HepG2 (cell line): ENCODE data around the gene MRPL28. TPM values are rescaled to one million over a fixed set of nuclear protein-coding genes. Genes with fewer than 3 reads are reported as not detected.

ENCODE experiments used
- BRCA1 ChIP-seq: sonication (generic); formaldehyde crosslinking; IDR thresholded peaks from 2 replicates; pipeline ENCODE4 v1.4.0; 2020; ENCODE audit warnings: missing genetic modification reagents
- ETV5 ChIP-seq: IDR thresholded peaks from 2 replicates; pipeline ENCODE4 v1.6.1; 2018; ENCODE audit warnings: missing biosample characterization, missing genetic modification reagents, inconsistent platforms, borderline replicate concordance
- FOXK2 ChIP-seq: fragments of 450-650 bp; IDR thresholded peaks from 2 replicates; pipeline ENCODE4 v1.6.1; 2016
- FOXO1 ChIP-seq: sonication (generic); formaldehyde crosslinking; IDR thresholded peaks from 2 replicates; pipeline ENCODE4 v1.4.0; 2020; ENCODE audit warnings: missing genetic modification reagents
- HMG20A ChIP-seq: IDR thresholded peaks from 2 replicates; pipeline ENCODE4 v1.6.1; 2016; ENCODE audit warnings: borderline replicate concordance
- HOXA7 ChIP-seq: sonication (generic); formaldehyde crosslinking; IDR thresholded peaks from 2 replicates; pipeline ENCODE4 v1.8.1; 2022; ENCODE audit warnings: mild to moderate bottlenecking, missing genetic modification reagents, moderate library complexity
- KLF11 ChIP-seq: IDR thresholded peaks from 2 replicates; pipeline ENCODE4 v1.6.1; 2016; ENCODE audit warnings: missing compliant biosample characterization
- MLLT10 ChIP-seq: sonication (generic); formaldehyde crosslinking; IDR thresholded peaks from 2 replicates; pipeline ENCODE4 v1.4.0; 2020; ENCODE audit warnings: missing genetic modification reagents
- MTF1 ChIP-seq: sonication (generic); formaldehyde crosslinking; IDR thresholded peaks from 2 replicates; pipeline ENCODE4 v1.5.0; 2020; ENCODE audit warnings: missing genetic modification reagents
- RAD21 ChIP-seq: fragments of 450-650 bp; formaldehyde crosslinking; IDR thresholded peaks from 2 replicates; pipeline ENCODE4 v1.5.0; 2020; ENCODE audit warnings: mild to moderate bottlenecking
- RARA ChIP-seq: IDR thresholded peaks from 2 replicates; pipeline ENCODE4 v1.6.1; 2016; ENCODE audit warnings: missing genetic modification reagents, missing compliant biosample characterization
- ZFP62 ChIP-seq: sonication (generic); formaldehyde crosslinking; IDR thresholded peaks from 2 replicates; pipeline ENCODE4 v1.4.0; 2020; ENCODE audit warnings: missing genetic modification reagents
- ZNF34 ChIP-seq: sonication (generic); formaldehyde crosslinking; IDR thresholded peaks from 2 replicates; pipeline ENCODE4 v1.4.0; 2020; ENCODE audit warnings: mild to moderate bottlenecking, missing genetic modification reagents, borderline replicate concordance
- ZUFSP ChIP-seq: sonication (generic); formaldehyde crosslinking; IDR thresholded peaks from 2 replicates; pipeline ENCODE4 v1.9.0; 2021; ENCODE audit warnings: missing genetic modification reagents, mild to moderate bottlenecking, borderline replicate concordance
- polyA plus RNA-seq, 8 experiments: library from polyadenylated mRNA; depleted of rRNA in 3 of 8; stranded (reverse) in 7 of 8; unstranded in 1 of 8; fragments of >200 nt; fragmentation: Illumina TruSeq in 4 of 8; extraction: Trizol in 4 of 8; gene quantifications; 2 replicates each; pipeline versions ENCODE4 v1.2.1 to v1.2.3, GENCODE V29; 2011 to 2016; ENCODE audit warnings: low read depth in 4 of 8, missing spikeins in 1 of 8, mixed read lengths in 1 of 8; ENCODE audit not compliant: insufficient read depth in 1 of 8
- total RNA-seq, 5 experiments: library from RNA; depleted of rRNA; stranded (reverse); fragments of >200 nt; fragmentation: Illumina TruSeq; extraction: Trizol; gene quantifications; 2 replicates each; pipeline ENCODE4 v1.2.3, GENCODE V29; 2016; ENCODE audit warnings: low read depth in 1 of 5
- TF ChIP-seq, protein P1 (sequence below): sonication (generic); formaldehyde crosslinking; IDR thresholded peaks from 2 replicates; pipeline ENCODE4 v1.4.0; 2020; ENCODE audit warnings: mild to moderate bottlenecking, missing genetic modification reagents
- TF ChIP-seq, protein P2 (sequence below): sonication (generic); formaldehyde crosslinking; IDR thresholded peaks from 2 replicates; pipeline ENCODE4 v1.9.0; 2022; ENCODE audit warnings: low read depth, missing genetic modification reagents
- TF ChIP-seq, protein P3 (sequence below): sonication (generic); formaldehyde crosslinking; IDR thresholded peaks from 2 replicates; pipeline ENCODE4 v1.5.0; 2020; ENCODE audit warnings: mild to moderate bottlenecking, missing genetic modification reagents

MRPL28 gene
- total and polyA plus RNA-seq, 2 of the 13 experiments (the other 11 are each of a cell fraction or from before 2014, with no cell fraction given): 114 to 135 TPM

DNA sequence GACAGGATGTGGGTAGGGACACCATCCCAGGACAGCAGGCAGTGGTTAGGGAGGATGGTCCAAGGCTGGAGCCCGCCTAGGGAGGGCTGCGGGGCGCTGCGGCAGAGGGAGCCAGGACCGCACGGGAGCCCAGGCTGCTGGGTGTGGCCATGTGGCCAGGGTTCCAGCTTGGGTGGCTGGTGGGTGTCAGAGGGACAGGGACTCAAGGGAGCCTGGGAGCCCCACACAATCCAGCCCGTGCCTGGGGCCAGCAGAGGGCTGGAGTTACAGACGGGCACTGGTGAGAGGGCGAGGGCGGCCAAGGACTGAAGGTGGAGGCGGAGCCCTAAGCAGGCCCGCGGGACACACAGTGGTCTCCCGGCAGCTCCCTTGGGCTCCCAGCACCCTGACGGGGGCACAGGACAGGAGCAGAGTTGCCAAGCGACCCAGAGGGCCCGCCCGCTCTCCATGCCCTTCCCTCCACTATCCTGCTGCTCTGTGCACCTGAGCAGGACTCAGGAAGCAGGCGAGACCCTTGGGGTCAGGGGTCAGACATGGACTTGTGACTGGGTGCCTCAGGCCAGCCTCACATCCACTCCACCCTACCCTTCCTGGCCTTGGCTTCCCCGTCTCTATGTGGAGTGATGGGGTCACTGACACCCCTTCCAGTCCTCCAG is 7.1 kb downstream of the MRPL28 start (continued):
- TF ChIP-seq ETV5 (CRISPR knock-in tag) (no peak), HMG20A (no peak), BRCA1 (no peak), FOXK2 (no peak), ZNF34 (CRISPR knock-in tag) (no peak), HOXA7 (no peak), KLF11 (no peak), ZFP62 (CRISPR knock-in tag) (no peak), ZUFSP (no peak), FOXO1 (CRISPR knock-in tag) (0 out of 2 replicates have a peak, but pooled peaks have one; percentile 8), MTF1 (CRISPR knock-in tag) (no peak), RARA (CRISPR knock-in tag) (0 out of 2 replicates have a peak, but pooled peaks have one; percentile 4), MLLT10 (CRISPR knock-in tag) (no peak), RAD21 (CRISPR knock-in tag) (no peak)
- TF ChIP-seq, protein P1, sequence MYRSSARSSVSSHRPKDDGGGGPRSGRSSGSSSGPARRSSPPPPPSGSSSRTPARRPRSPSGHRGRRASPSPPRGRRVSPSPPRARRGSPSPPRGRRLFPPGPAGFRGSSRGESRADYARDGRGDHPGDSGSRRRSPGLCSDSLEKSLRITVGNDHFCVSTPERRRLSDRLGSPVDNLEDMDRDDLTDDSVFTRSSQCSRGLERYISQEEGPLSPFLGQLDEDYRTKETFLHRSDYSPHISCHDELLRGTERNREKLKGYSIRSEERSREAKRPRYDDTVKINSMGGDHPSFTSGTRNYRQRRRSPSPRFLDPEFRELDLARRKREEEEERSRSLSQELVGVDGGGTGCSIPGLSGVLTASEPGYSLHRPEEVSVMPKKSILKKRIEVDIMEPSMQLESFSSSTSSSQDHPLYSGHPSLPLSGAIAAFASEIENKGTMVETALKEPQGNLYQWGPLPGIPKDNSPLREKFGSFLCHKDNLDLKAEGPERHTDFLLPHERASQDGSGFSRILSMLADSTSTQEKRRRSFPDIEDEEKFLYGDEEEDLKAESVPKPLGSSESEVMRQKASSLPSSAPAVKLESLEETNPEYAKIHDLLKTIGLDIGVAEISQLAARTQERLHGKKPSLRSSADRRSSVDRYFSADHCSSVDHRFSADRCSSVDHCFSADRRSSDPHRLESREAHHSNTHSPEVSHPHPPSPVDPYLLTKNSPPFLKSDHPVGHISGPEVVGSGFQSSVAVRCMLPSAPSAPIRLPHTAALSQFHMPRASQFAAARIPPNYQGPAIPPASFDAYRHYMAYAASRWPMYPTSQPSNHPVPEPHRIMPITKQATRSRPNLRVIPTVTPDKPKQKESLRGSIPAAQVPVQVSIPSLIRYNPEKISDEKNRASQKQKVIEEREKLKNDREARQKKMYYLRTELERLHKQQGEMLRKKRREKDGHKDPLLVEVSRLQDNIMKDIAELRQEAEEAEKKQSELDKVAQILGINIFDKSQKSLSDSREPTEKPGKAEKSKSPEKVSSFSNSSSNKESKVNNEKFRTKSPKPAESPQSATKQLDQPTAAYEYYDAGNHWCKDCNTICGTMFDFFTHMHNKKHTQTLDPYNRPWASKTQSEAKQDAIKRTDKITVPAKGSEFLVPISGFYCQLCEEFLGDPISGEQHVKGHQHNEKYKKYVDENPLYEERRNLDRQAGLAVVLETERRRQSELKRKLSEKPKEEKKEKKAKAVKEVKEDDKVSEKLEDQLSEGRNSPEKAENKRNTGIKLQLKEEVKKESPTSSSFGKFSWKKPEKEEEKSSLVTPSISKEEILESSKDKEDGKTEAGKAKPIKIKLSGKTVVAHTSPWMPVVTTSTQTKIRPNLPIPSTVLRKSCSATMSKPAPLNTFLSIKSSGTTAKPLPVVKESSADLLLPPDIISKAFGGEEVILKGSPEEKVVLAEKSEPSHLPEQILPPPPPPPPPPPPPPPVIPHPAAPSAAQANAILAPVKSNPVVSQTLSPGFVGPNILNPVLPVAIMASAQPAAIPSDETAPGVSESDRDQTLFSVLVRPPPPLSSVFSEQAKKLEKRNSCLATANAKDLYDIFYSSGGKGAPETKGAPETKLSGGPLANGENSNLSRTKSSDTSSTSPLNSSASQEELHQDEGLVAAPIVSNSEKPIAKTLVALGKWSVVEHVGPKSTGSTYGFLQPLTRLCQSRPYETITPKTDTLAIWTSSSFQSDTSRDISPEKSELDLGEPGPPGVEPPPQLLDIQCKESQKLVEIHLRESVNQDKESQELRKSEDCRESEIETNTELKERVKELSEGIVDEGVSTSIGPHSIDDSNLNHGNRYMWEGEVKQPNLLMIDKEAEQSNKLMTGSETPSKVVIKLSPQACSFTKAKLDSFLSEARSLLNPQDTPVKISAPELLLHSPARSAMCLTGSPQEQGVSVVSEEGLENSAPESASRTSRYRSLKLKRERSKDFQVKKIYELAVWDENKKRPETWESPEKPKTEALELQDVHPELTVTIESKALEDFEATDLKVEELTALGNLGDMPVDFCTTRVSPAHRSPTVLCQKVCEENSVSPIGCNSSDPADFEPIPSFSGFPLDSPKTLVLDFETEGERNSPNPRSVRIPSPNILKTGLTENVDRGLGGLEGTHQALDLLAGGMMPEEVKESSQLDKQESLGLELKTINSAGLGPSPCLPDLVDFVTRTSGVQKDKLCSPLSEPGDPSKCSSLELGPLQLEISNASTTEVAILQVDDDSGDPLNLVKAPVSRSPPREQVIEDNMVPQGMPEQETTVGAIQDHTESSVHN: no peak
- TF ChIP-seq, protein P2, sequence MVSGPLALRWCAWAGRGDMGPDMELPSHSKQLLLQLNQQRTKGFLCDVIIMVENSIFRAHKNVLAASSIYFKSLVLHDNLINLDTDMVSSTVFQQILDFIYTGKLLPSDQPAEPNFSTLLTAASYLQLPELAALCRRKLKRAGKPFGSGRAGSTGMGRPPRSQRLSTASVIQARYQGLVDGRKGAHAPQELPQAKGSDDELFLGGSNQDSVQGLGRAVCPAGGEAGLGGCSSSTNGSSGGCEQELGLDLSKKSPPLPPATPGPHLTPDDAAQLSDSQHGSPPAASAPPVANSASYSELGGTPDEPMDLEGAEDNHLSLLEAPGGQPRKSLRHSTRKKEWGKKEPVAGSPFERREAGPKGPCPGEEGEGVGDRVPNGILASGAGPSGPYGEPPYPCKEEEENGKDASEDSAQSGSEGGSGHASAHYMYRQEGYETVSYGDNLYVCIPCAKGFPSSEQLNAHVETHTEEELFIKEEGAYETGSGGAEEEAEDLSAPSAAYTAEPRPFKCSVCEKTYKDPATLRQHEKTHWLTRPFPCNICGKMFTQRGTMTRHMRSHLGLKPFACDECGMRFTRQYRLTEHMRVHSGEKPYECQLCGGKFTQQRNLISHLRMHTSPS (CRISPR knock-in tag): peak; percentile 20; the same call in 1 of the 2 replicates
- TF ChIP-seq, protein P3, sequence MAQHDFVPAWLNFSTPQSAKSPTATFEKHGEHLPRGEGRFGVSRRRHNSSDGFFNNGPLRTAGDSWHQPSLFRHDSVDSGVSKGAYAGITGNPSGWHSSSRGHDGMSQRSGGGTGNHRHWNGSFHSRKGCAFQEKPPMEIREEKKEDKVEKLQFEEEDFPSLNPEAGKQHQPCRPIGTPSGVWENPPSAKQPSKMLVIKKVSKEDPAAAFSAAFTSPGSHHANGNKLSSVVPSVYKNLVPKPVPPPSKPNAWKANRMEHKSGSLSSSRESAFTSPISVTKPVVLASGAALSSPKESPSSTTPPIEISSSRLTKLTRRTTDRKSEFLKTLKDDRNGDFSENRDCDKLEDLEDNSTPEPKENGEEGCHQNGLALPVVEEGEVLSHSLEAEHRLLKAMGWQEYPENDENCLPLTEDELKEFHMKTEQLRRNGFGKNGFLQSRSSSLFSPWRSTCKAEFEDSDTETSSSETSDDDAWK: no peak
